HEK293 (cell line): ENCODE measurements around the gene ARL11.

Source experiments
- GLI4 ChIP-seq: fragments of 450-650 bp; formaldehyde crosslinking; IDR thresholded peaks from 2 replicates; pipeline ENCODE4 v1.5.1; 2016; ENCODE audit warnings: missing biosample characterization, missing genetic modification characterization
- KLF1 ChIP-seq: fragments of 450-650 bp; formaldehyde crosslinking; IDR thresholded peaks from 2 replicates; pipeline ENCODE4 v1.5.1; 2016; ENCODE audit warnings: missing biosample characterization, missing genetic modification characterization
- OVOL3 ChIP-seq: fragments of 450-650 bp; formaldehyde crosslinking; IDR thresholded peaks from 2 replicates; pipeline ENCODE4 v1.5.1; 2016; ENCODE audit warnings: missing biosample characterization, missing genetic modification characterization
- SCRT2 ChIP-seq: fragments of 450-650 bp; formaldehyde crosslinking; IDR thresholded peaks from 2 replicates; pipeline ENCODE4 v1.5.1; 2016; ENCODE audit warnings: missing biosample characterization, missing genetic modification characterization
- SP3 ChIP-seq: fragments of 450-650 bp; formaldehyde crosslinking; IDR thresholded peaks from 2 replicates; pipeline ENCODE4 v1.5.1; 2016; ENCODE audit warnings: missing biosample characterization, missing genetic modification characterization
- ZBTB17 ChIP-seq: fragments of 450-650 bp; formaldehyde crosslinking; IDR thresholded peaks from 2 replicates; pipeline ENCODE4 v1.5.1; 2016; ENCODE audit warnings: missing biosample characterization, missing genetic modification characterization
- ZNF211 ChIP-seq: fragments of 450-650 bp; formaldehyde crosslinking; IDR thresholded peaks from 2 replicates; pipeline ENCODE4 v1.5.1; 2016; ENCODE audit warnings: low read depth, missing biosample characterization, missing genetic modification characterization
- ZNF266 ChIP-seq: fragments of 450-650 bp; formaldehyde crosslinking; IDR thresholded peaks from 2 replicates; pipeline ENCODE4 v1.5.1; 2016; ENCODE audit warnings: missing biosample characterization, missing genetic modification characterization, low read depth
- ZNF560 ChIP-seq: fragments of 450-650 bp; formaldehyde crosslinking; IDR thresholded peaks from 2 replicates; pipeline ENCODE4 v1.5.1; 2017; ENCODE audit warnings: missing biosample characterization, missing genetic modification characterization, borderline replicate concordance
- ZNF670 ChIP-seq: fragments of 450-650 bp; formaldehyde crosslinking; IDR thresholded peaks from 2 replicates; pipeline ENCODE4 v1.5.1; 2016; ENCODE audit warnings: missing biosample characterization, missing genetic modification characterization, low read depth
- TF ChIP-seq, protein P1 (sequence below): fragments of 450-650 bp; formaldehyde crosslinking; IDR thresholded peaks from 2 replicates; pipeline ENCODE4 v1.5.1; 2016; ENCODE audit warnings: missing biosample characterization, missing genetic modification characterization
- TF ChIP-seq, protein P2 (sequence below): fragments of 450-650 bp; formaldehyde crosslinking; IDR thresholded peaks from 2 replicates; pipeline ENCODE4 v1.5.1; 2016; ENCODE audit warnings: missing biosample characterization, missing genetic modification characterization, borderline replicate concordance

DNA sequence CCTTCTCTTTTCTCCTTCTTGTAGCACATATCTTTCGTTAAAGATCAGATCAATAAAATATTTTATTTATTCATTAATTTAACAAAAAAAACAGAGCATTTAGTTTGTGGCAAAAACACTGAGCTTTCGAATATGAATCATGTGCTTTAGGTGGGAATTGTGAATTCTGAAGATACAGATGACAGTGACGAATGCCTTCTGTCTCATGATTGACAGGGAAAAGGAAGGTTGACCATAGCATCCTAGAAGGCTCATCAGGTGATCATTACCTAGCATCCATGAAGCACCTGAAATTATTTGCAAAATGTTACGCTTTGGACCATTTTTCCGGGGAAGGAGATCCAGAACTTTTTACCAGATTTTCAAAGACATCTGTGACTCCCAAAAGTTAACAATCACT is 3.8 kb downstream of the ARL11 start:
- no peak for TF ChIP-seq ZNF560
- TF ChIP-seq GLI4 (tag by site-specific recombination) = no peak
- TF ChIP-seq, protein P1, sequence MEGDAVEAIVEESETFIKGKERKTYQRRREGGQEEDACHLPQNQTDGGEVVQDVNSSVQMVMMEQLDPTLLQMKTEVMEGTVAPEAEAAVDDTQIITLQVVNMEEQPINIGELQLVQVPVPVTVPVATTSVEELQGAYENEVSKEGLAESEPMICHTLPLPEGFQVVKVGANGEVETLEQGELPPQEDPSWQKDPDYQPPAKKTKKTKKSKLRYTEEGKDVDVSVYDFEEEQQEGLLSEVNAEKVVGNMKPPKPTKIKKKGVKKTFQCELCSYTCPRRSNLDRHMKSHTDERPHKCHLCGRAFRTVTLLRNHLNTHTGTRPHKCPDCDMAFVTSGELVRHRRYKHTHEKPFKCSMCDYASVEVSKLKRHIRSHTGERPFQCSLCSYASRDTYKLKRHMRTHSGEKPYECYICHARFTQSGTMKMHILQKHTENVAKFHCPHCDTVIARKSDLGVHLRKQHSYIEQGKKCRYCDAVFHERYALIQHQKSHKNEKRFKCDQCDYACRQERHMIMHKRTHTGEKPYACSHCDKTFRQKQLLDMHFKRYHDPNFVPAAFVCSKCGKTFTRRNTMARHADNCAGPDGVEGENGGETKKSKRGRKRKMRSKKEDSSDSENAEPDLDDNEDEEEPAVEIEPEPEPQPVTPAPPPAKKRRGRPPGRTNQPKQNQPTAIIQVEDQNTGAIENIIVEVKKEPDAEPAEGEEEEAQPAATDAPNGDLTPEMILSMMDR (tag by site-specific recombination) = no peak
- TF ChIP-seq ZNF211 (tag by site-specific recombination) = no peak
- no peak for TF ChIP-seq ZBTB17 (tag by site-specific recombination)
- TF ChIP-seq SP3 (tag by site-specific recombination) = no peak
- TF ChIP-seq ZNF266 (tag by site-specific recombination) = no peak
- no peak for TF ChIP-seq ZNF670 (tag by site-specific recombination)
- TF ChIP-seq KLF1 (tag by site-specific recombination) = no peak
- TF ChIP-seq, protein P2, sequence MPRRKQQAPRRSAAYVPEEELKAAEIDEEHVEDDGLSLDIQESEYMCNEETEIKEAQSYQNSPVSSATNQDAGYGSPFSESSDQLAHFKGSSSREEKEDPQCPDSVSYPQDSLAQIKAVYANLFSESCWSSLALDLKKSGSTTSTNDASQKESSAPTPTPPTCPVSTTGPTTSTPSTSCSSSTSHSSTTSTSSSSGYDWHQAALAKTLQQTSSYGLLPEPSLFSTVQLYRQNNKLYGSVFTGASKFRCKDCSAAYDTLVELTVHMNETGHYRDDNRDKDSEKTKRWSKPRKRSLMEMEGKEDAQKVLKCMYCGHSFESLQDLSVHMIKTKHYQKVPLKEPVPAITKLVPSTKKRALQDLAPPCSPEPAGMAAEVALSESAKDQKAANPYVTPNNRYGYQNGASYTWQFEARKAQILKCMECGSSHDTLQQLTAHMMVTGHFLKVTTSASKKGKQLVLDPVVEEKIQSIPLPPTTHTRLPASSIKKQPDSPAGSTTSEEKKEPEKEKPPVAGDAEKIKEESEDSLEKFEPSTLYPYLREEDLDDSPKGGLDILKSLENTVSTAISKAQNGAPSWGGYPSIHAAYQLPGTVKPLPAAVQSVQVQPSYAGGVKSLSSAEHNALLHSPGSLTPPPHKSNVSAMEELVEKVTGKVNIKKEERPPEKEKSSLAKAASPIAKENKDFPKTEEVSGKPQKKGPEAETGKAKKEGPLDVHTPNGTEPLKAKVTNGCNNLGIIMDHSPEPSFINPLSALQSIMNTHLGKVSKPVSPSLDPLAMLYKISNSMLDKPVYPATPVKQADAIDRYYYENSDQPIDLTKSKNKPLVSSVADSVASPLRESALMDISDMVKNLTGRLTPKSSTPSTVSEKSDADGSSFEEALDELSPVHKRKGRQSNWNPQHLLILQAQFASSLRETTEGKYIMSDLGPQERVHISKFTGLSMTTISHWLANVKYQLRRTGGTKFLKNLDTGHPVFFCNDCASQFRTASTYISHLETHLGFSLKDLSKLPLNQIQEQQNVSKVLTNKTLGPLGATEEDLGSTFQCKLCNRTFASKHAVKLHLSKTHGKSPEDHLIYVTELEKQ (tag by site-specific recombination) = no peak
- no peak for TF ChIP-seq SCRT2 (tag by site-specific recombination)
- no peak for TF ChIP-seq OVOL3 (tag by site-specific recombination)
